Peyer's patch (tissue), 4 donors: Measurements from ENCODE around the gene RBBP4.

Experiments
- POLR2A ChIP-seq, 2 donors: fragments of 450-650 bp; IDR thresholded peaks; one replicate each; pipeline ENCODE4 v1.5.1; 2017; ENCODE audit warnings: antibody characterized with exemption in 2 of 2, mild to moderate bottlenecking in 2 of 2, moderate library complexity in 2 of 2
- TF ChIP-seq, protein P1 (sequence below), 6 experiments: fragments of 450-650 bp in 4 of 6; fragments of 200-600 bp in 2 of 6; sonication (generic) in 1 of 6; IDR thresholded peaks; one replicate each; pipeline ENCODE4 v1.5.1; 2017 to 2019; ENCODE audit warnings: antibody characterized with exemption in 6 of 6, mild to moderate bottlenecking in 3 of 6, moderate library complexity in 1 of 6

DNA sequence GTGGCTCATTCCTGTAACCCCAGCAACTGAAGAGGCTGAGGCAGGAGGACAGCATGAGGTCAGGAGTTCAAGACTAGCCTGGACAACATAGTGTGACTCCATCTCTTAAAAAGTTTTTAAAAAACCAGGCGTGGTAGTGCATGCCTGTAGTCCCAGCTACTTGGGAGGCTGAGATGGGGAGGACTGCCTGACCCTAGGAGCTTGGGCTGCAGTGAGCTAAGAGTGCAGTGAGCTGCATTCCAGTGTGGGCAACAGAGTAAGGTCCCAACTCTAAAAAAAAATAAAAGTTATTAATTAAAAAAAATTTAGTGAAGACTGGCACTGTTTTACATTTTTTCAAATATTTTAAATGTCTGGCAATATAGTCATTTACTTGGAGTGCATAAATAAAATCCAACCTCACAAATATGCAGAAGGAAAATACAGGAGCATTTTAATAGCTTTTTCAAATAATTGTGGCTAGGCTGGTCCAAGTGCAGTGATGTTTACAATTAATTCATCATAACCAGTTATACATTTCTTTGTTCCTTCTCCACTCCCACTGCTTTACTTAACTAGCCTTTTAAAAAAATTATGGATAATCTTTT is 11.4 kb upstream of the RBBP4 start:
- TF ChIP-seq POLR2A (IDR thresholded peaks at IDR 0.05) = no peak
- TF ChIP-seq, protein P1, sequence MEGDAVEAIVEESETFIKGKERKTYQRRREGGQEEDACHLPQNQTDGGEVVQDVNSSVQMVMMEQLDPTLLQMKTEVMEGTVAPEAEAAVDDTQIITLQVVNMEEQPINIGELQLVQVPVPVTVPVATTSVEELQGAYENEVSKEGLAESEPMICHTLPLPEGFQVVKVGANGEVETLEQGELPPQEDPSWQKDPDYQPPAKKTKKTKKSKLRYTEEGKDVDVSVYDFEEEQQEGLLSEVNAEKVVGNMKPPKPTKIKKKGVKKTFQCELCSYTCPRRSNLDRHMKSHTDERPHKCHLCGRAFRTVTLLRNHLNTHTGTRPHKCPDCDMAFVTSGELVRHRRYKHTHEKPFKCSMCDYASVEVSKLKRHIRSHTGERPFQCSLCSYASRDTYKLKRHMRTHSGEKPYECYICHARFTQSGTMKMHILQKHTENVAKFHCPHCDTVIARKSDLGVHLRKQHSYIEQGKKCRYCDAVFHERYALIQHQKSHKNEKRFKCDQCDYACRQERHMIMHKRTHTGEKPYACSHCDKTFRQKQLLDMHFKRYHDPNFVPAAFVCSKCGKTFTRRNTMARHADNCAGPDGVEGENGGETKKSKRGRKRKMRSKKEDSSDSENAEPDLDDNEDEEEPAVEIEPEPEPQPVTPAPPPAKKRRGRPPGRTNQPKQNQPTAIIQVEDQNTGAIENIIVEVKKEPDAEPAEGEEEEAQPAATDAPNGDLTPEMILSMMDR (IDR thresholded peaks at IDR 0.05) = no peak
